GM23338 (cell line): ENCODE measurements around the gene SRXN1. TPM values are rescaled to one million over a fixed set of nuclear protein-coding genes. Genes with fewer than 3 reads are reported as not detected.

Experiments used
- ATAC-seq: fragments of 200-7000 bp; cut with Tn5 transposase; 3 replicates; pipeline ENCODE4 v1.9.1; 2020
- DNase-seq: peaks from one replicate; pipeline ENCODE4 v3.0.0-alpha.2; 2015; ENCODE audit warnings: low spot score
- H2AFZ ChIP-seq: fragments of 200-600 bp; sonication (generic); 2 replicates; pipeline ENCODE4 v1.8.0; 2016; ENCODE audit warnings: antibody characterized with exemption, mild to moderate bottlenecking, moderate library complexity
- H3F3A ChIP-seq: fragments of 200-600 bp; sonication (generic); replicated peaks from 2 replicates; pipeline ENCODE4 v1.8.0; 2017; ENCODE audit warnings: antibody characterized with exemption, mixed run types, low read depth
- H3K27ac ChIP-seq: fragments of 200-600 bp; sonication (generic); 2 replicates; pipeline ENCODE4 v1.6.1; 2016; ENCODE audit warnings: low read depth
- H3K27me3 ChIP-seq: fragments of 200-600 bp; sonication (generic); 2 replicates; pipeline ENCODE4 v1.8.0; 2016; ENCODE audit warnings: mild to moderate bottlenecking, mixed run types, moderate library complexity; ENCODE audit not compliant: insufficient read depth
- H3K36me3 ChIP-seq: fragments of 200-600 bp; sonication (generic); 2 replicates; pipeline ENCODE4 v1.8.0; 2016; ENCODE audit warnings: mild to moderate bottlenecking; ENCODE audit not compliant: insufficient read depth
- H3K4me1 ChIP-seq: fragments of 200-600 bp; sonication (generic); 2 replicates; pipeline ENCODE4 v1.8.0; 2016; ENCODE audit warnings: mild to moderate bottlenecking, moderate library complexity; ENCODE audit not compliant: insufficient read depth
- H3K4me2 ChIP-seq: fragments of 200-600 bp; sonication (generic); 2 replicates; pipeline ENCODE4 v1.7.1; 2017; ENCODE audit warnings: mixed run types
- H3K4me3 ChIP-seq: fragments of 200-600 bp; sonication (generic); 2 replicates; pipeline ENCODE4 v1.6.1; 2016; ENCODE audit warnings: mixed run types
- H3K79me2 ChIP-seq: fragments of 200-600 bp; sonication (generic); replicated peaks from 2 replicates; pipeline ENCODE4 v1.8.0; 2017; ENCODE audit warnings: mild to moderate bottlenecking; ENCODE audit not compliant: insufficient read depth
- H3K9me2 ChIP-seq: fragments of 200-600 bp; sonication (generic); 2 replicates; pipeline ENCODE4 v1.8.0; 2017; ENCODE audit not compliant: insufficient read depth
- H4K20me1 ChIP-seq: fragments of 200-600 bp; sonication (generic); replicated peaks from 2 replicates; pipeline ENCODE4 v1.8.0; 2017; ENCODE audit warnings: mild to moderate bottlenecking; ENCODE audit not compliant: insufficient read depth
- H3K27ac Mint-ChIP-seq: 2 replicates; pipeline ENCODE4 v1.8.0; 2020; ENCODE audit warnings: inconsistent platforms, mild to moderate bottlenecking, moderate library complexity, mixed read lengths
- H3K27me3 Mint-ChIP-seq: 3 replicates; pipeline ENCODE4 v1.8.0; 2022; ENCODE audit warnings: low read depth, mild to moderate bottlenecking, moderate library complexity, mixed read lengths, inconsistent platforms; ENCODE audit not compliant: insufficient read depth, poor library complexity
- H3K36me3 Mint-ChIP-seq: 3 replicates; pipeline ENCODE4 v1.8.0; 2021; ENCODE audit warnings: low read depth, mild to moderate bottlenecking, inconsistent platforms, moderate library complexity, mixed read lengths
- H3K4me1 Mint-ChIP-seq: 3 replicates; pipeline ENCODE4 v1.8.0; 2020; ENCODE audit warnings: mild to moderate bottlenecking, inconsistent platforms, mixed read lengths
- H3K4me3 Mint-ChIP-seq: 3 replicates; pipeline ENCODE4 v1.8.0; 2021; ENCODE audit warnings: moderate library complexity, mild to moderate bottlenecking, inconsistent platforms, mixed read lengths
- H3K9me3 Mint-ChIP-seq: 3 replicates; pipeline ENCODE4 v1.8.0; 2020; ENCODE audit warnings: moderate library complexity, mild to moderate bottlenecking, inconsistent platforms, mixed read lengths
- CREB1 ChIP-seq: fragments of 250-450 bp; sonication (Bioruptor Pico); IDR thresholded peaks from 2 replicates; pipeline ENCODE4 v1.5.0; 2020; ENCODE audit warnings: low read depth, mild to moderate bottlenecking, moderate library complexity
- CTCF ChIP-seq, 2 experiments: fragments of 200-600 bp in 1 of 2; sonication (generic) in 1 of 2; conservative IDR thresholded peaks; 2 replicates each; pipeline versions ENCODE4 v1.5.1 to v1.6.1; 2016 to 2017; ENCODE audit warnings: antibody characterized with exemption in 2 of 2, low read depth in 2 of 2, mild to moderate bottlenecking in 2 of 2, moderate library complexity in 1 of 2
- ETS1 ChIP-seq: IDR thresholded peaks from 2 replicates; pipeline ENCODE4 v1.6.1; 2016; ENCODE audit warnings: antibody characterized with exemption
- EZH2 ChIP-seq: fragments of 200-600 bp; sonication (generic); IDR thresholded peaks from one replicate; pipeline ENCODE4 v1.8.0; 2017; ENCODE audit warnings: antibody characterized with exemption, mild to moderate bottlenecking, low read depth; ENCODE audit not compliant: unreplicated experiment
- EZH2phosphoT487 ChIP-seq: fragments of 200-600 bp; sonication (generic); IDR thresholded peaks from one replicate; pipeline ENCODE4 v1.8.1; 2018; ENCODE audit warnings: antibody characterized with exemption; ENCODE audit not compliant: unreplicated experiment
- JUNB ChIP-seq: IDR thresholded peaks from one replicate; pipeline ENCODE4 v1.6.1; 2016; ENCODE audit warnings: antibody characterized with exemption; ENCODE audit not compliant: unreplicated experiment
- NANOG ChIP-seq: IDR thresholded peaks from 2 replicates; pipeline ENCODE4 v1.6.1; 2016; ENCODE audit warnings: antibody characterized with exemption, borderline replicate concordance
- POLR2AphosphoS5 ChIP-seq: IDR thresholded peaks from 2 replicates; pipeline ENCODE4 v1.6.1; 2016; ENCODE audit warnings: antibody characterized with exemption, low read depth
- REST ChIP-seq: IDR thresholded peaks from one replicate; pipeline ENCODE4 v1.6.1; 2018; ENCODE audit warnings: antibody characterized with exemption; ENCODE audit not compliant: unreplicated experiment
- STAT1 ChIP-seq: IDR thresholded peaks from one replicate; pipeline ENCODE4 v1.6.1; 2016; ENCODE audit warnings: antibody characterized with exemption; ENCODE audit not compliant: unreplicated experiment
- ZNF114 ChIP-seq: fragments of 250-450 bp; sonication (Bioruptor Pico); IDR thresholded peaks from 2 replicates; pipeline ENCODE4 v1.5.0; 2020; ENCODE audit warnings: mild to moderate bottlenecking, moderate library complexity
- ZNF331 ChIP-seq: fragments of 250-450 bp; sonication (Bioruptor Pico); IDR thresholded peaks from 2 replicates; pipeline ENCODE4 v1.5.0; 2020; ENCODE audit warnings: low read depth, mild to moderate bottlenecking, moderate library complexity
- ZNF462 ChIP-seq: fragments of 250-450 bp; sonication (Bioruptor Pico); IDR thresholded peaks from 2 replicates; pipeline ENCODE4 v1.5.0; 2020; ENCODE audit warnings: mild to moderate bottlenecking, moderate library complexity
- polyA plus RNA-seq: library from polyadenylated mRNA; unstranded; fragments of >200 nt; fragmentation: Nextera tagmentation; extraction: Ambion mirVana; gene quantifications from 2 replicates; pipeline ENCODE4 v1.2.1, GENCODE V29; 2016
- total RNA-seq: library from RNA; depleted of rRNA; stranded (reverse); fragments of >200 nt; shearing (Covaris generic); gene quantifications from 2 replicates; pipeline ENCODE4 v1.2.3, GENCODE V29; 2014

The SRXN1 gene
- total and polyA plus RNA-seq, 2 experiments from 2014 or later, result 8.4 to 26.6 TPM

GRCh38 chr20:605237-605636 lies 47.8 kb downstream of the SRXN1 start:
- no peak overlapping the region for H3K27ac ChIP-seq
- peaks cover 13% of the 10 kb centered on the region for H3K4me1 Mint-ChIP-seq
- peaks cover 8% of the 10 kb centered on the region for H3K4me1 ChIP-seq
- H3K27me3 Mint-ChIP-seq, result peaks cover 17% of the 10 kb centered on the region
- H2AFZ ChIP-seq, result no peak overlapping the region
- H3K27me3 ChIP-seq, result peaks cover 22% of the 10 kb centered on the region
- no peaks in the 10 kb centered on the region for H3F3A ChIP-seq
- H4K20me1 ChIP-seq, result no peaks in the 10 kb centered on the region; the same call in 1 of the 2 replicates
- no peaks in the 10 kb centered on the region for H3K79me2 ChIP-seq
- H3K4me3 ChIP-seq, result no peak overlapping the region
- no peak overlapping the region for H3K27ac Mint-ChIP-seq
- DNase-seq (peak; percentile 40), ATAC-seq (no peak)
- H3K4me2 ChIP-seq, result no peak overlapping the region
- TF ChIP-seq POLR2AphosphoS5, result no peak
- TF ChIP-seq CREB1 (CRISPR knock-in tag), result no peak
- no peak for TF ChIP-seq ZNF331
- TF ChIP-seq JUNB, result no peak
- TF ChIP-seq EZH2, result no peak
- no peak for TF ChIP-seq CTCF (conservative IDR thresholded peaks at IDR 0.05; ENCODE audit: low read depth in 2 of 2)
- no peak for TF ChIP-seq EZH2phosphoT487
- no peak for TF ChIP-seq ZNF114
- TF ChIP-seq ETS1, result no peak
- TF ChIP-seq REST, result no peak
- no peak for TF ChIP-seq ZNF462 (CRISPR knock-in tag)
- no peak for TF ChIP-seq NANOG
- TF ChIP-seq STAT1, result no peak
- no peaks in the 10 kb centered on the region for H3K9me3 Mint-ChIP-seq
- H3K36me3 Mint-ChIP-seq, result no peaks in the 10 kb centered on the region
- no peaks in the 10 kb centered on the region for H3K36me3 ChIP-seq
- no peaks in the 10 kb centered on the region for H3K9me2 ChIP-seq
- no peak overlapping the region for H3K4me3 Mint-ChIP-seq
